Ovary (tissue), 9 donors: ENCODE results near the gene TGIF2. TPM values are rescaled to one million over a fixed set of nuclear protein-coding genes. Genes with fewer than 3 reads are reported as not detected.

Experiments
- DNase-seq, 5 donors: peaks; one replicate each; pipeline ENCODE4 v3.0.0-alpha.2; 2019 to 2020
- H3K27ac ChIP-seq, 2 donors: fragments of 200-600 bp; one replicate each; pipeline versions ENCODE4 v1.5.1 to v1.8.0; 2019 to 2022
- H3K27me3 ChIP-seq: fragments of 200-600 bp; one replicate; pipeline ENCODE4 v1.8.0; 2022
- H3K36me3 ChIP-seq: fragments of 200-600 bp; sonication (generic); one replicate; pipeline ENCODE4 v1.5.1; 2019
- H3K4me1 ChIP-seq: one replicate; pipeline ENCODE4 v1.8.1; 2013; ENCODE audit warnings: mild to moderate bottlenecking, moderate library complexity; ENCODE audit not compliant: insufficient read depth
- H3K4me3 ChIP-seq: fragments of 200-600 bp; sonication (generic); one replicate; pipeline ENCODE4 v1.5.1; 2017
- H3K9me3 ChIP-seq, 2 donors: fragments of 200-600 bp in 1 of 2; sonication (generic) in 1 of 2; one replicate each; pipeline versions ENCODE4 v1.5.1 to v1.8.1; 2013 to 2019; ENCODE audit warnings: mild to moderate bottlenecking in 1 of 2, moderate library complexity in 1 of 2
- EP300 ChIP-seq: sonication (generic); formaldehyde crosslinking; IDR thresholded peaks from one replicate; pipeline ENCODE4 v1.6.1; 2017; ENCODE audit warnings: antibody characterized with exemption
- POLR2A ChIP-seq: fragments of 450-650 bp; IDR thresholded peaks from one replicate; pipeline ENCODE4 v1.6.1; 2017; ENCODE audit warnings: antibody characterized with exemption, mild to moderate bottlenecking, moderate library complexity
- WGBS, 3 donors: extraction: QIAGEN DNeasy Blood & Tissue Kit in 1 of 3; methylation state at CpG; one replicate each; pipeline versions ENCODE4 v1.1.5 to v1.1.7; 2013 to 2017; 5-methylcytosine and 5-hydroxymethylcytosine counted together
- intact Hi-C, 4 donors: fragments of 100-400 bp; cut with DNase I; formaldehyde crosslinking; loops; one replicate each; pipeline versions ENCODE4 v1.11.0 to v1.15.1; 2022 to 2023
- polyA plus RNA-seq, 2 donors: library from polyadenylated mRNA; stranded (reverse); fragments of 200-250 nt in 1 of 2; fragments of 350-450 nt in 1 of 2; fragmentation: Illumina TruSeq in 1 of 2; extraction: RNeasy Lipid Tissue Mini Kit (QIAGEN cat#74804) in 1 of 2; gene quantifications; one replicate each; pipeline ENCODE4 v1.2.3, GENCODE V29; 2013 to 2014
- total RNA-seq, 7 donors: library from RNA; depleted of rRNA in 2 of 7; stranded (reverse); fragments of >200 nt in 2 of 7; fragmentation: NEBNext Ultra II Directional in 3 of 7; extraction: Animal tissue kit (Norgen Biotek cat#: 25700) in 3 of 7; gene quantifications; one replicate each; pipeline versions ENCODE4 v1.1.0 to v1.2.4, GENCODE V29; 2016 to 2023
- TF ChIP-seq, protein P1 (sequence below), 3 donors: fragments of 450-650 bp in 2 of 3; fragments of 200-600 bp in 1 of 3; IDR thresholded peaks; one replicate each; pipeline versions ENCODE4 v1.5.1 to v1.8.0; 2016 to 2022; ENCODE audit warnings: antibody characterized with exemption in 3 of 3, mild to moderate bottlenecking in 1 of 3
- donor health status: DM: no; HTN: no; CAD: no; lungs with moderate emphysema.
- donor health status: DM: no; HTN: no; CAD: no.
- donor health status: Bipolar disorder and iron deficiency.
- donor health status: DM: yes; HTN: yes; CAD: no.
- donor health status: DM: no; HTN: no; CAD: no.
- donor health status: DM: yes; HTN: yes; CAD: no.

Gene TGIF2
- total and polyA plus RNA-seq, 9 donors, result 12.6 to 39.2 (median 24.8) TPM

DNA sequence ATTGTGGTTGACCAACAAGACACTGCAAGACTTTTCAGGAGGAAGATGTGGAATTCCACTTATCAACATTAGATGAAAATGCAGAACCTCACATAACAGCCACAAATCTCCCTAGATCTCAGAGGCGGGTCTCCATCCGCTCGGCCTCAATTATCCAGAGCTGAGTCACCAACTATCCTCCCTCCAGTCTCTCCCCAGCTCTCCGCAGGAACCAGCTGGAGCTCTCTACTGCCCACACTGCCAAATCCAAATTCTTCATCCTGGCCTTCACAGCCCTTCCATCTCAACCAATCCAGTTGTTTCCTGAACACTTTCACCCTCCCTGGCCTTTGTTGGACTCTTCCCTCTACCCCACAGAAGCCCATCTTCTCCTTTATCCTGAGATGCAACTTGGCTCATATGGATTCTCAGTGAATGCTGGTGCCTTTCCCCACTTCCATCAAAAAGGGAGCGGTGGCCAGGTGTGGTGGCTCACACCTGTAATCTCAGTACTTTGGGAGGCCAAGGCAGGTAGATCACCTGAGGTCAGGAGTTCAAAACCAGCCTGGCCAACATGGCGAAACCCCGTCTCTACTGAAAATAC lies 3.5 kb upstream of the TGIF2 start:
- intact Hi-C loops, result no loop called here

DNA sequence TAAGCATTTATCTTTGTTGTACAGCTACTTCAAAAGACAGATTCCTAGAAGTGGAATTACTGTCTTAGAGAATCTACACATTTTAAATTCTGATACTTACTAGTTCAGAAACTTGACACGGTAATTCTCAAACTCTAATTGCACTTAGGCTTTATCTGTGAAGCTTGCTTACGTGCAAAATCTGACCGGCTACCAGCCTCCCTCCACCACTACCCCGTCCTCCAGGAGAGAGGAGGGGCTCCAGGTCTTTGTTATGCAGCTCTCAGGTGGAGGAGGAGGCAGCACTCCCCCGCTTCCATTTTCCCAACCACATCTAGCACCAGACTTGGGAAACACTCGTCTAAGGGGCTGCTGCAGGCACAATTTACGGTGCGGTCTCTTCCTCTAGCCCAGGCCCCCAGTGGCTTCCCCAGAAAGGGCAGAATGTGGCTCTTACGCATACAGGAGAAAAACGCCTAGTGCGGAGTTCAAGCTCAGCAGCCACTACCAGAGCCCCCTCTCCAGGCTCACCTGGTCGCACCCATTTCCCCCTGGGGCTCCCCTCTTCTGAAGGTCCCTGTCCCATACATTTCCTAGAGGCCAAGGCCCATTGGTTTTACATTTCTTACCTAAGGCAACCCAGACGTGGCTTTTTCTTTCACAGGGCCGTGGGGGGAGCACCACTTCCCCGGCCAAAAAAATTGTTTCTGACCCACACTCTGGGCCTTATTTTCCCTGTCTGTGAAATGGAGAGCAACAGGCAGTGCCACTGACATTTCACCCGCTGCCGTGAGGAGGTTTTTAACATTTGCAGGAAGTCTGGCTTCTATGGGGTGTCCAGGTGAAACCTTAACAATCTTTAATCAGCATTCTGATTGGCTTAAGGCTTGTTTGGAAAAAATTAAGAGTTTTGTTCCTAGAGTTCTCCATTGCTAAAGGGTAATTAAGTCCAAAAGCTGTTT lies 1.6 kb upstream of the TGIF2 start:
- Histone ChIP-seq H3K4me3 (no peak overlapping the region), H3K27me3 (no peaks in the 10 kb centered on the region), H3K9me3 (no peaks in the 10 kb centered on the region), H3K4me1 (peaks cover 9% of the 10 kb centered on the region), H3K36me3 (no peaks in the 10 kb centered on the region), H3K27ac (peak overlapping the region in 1 of 2 donors; percentile 94)
- intact Hi-C loops, result no loop called here
- TF ChIP-seq, protein P1, sequence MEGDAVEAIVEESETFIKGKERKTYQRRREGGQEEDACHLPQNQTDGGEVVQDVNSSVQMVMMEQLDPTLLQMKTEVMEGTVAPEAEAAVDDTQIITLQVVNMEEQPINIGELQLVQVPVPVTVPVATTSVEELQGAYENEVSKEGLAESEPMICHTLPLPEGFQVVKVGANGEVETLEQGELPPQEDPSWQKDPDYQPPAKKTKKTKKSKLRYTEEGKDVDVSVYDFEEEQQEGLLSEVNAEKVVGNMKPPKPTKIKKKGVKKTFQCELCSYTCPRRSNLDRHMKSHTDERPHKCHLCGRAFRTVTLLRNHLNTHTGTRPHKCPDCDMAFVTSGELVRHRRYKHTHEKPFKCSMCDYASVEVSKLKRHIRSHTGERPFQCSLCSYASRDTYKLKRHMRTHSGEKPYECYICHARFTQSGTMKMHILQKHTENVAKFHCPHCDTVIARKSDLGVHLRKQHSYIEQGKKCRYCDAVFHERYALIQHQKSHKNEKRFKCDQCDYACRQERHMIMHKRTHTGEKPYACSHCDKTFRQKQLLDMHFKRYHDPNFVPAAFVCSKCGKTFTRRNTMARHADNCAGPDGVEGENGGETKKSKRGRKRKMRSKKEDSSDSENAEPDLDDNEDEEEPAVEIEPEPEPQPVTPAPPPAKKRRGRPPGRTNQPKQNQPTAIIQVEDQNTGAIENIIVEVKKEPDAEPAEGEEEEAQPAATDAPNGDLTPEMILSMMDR (IDR thresholded peaks at IDR 0.05), result no peak
- TF ChIP-seq POLR2A (no peak), EP300 (no peak)
- WGBS, 3 donors, result 52 to 55% (median 53%) methylated on average over 17 of the region's 17 CpGs
- DNase-seq, result no peak

More for the DNA sequence above, 3.5 kb upstream of the TGIF2 start:
- Histone ChIP-seq H3K27me3 (no peaks in the 10 kb centered on the region), H3K4me1 (peaks cover 6% of the 10 kb centered on the region), H3K36me3 (no peaks in the 10 kb centered on the region), H3K27ac (no peak overlapping the region), H3K4me3 (no peak overlapping the region), H3K9me3 (no peaks in the 10 kb centered on the region)
- 50 to 62% (median 57%) methylated on average over 7 of the region's 7 CpGs for WGBS, 3 donors
- TF ChIP-seq, protein P1 (IDR thresholded peaks at IDR 0.05), result no peak
- TF ChIP-seq EP300 (no peak), POLR2A (no peak)
- no peak for DNase-seq

DNA sequence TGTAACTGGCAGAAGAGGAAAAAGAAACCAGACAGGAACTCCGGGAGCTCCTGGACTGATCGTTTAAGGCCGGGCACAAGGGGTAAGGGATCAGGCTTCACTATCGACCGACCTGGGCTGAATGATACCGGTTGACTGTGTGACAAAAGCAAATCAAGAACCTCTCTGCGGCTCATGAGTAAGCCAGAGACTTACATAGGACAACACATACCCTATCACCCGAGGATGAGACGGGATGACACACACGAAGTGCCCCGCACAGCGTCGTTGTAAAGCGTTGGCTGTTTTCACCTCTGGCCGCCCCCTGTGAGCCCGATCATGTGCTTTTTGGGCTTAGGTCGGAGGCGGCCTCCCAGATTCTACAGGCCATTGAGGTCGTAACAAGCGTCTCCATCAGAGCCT lies 695 bp upstream of the TGIF2 start:
- Histone ChIP-seq H3K27ac (peak overlapping the region; percentile 94 to 97), H3K4me1 (peaks cover 9% of the 10 kb centered on the region), H3K36me3 (no peaks in the 10 kb centered on the region), H3K27me3 (no peaks in the 10 kb centered on the region), H3K9me3 (no peaks in the 10 kb centered on the region), H3K4me3 (peak overlapping the region; percentile 72)
- TF ChIP-seq POLR2A (no peak), EP300 (no peak)
- TF ChIP-seq, protein P1 (IDR thresholded peaks at IDR 0.05), result no peak
- intact Hi-C loops, result no loop called here
- WGBS, 3 donors, result 36 to 45% (median 39%) methylated on average over 20 of the region's 20 CpGs
- peak in 1 of 5 donors; percentile 17 for DNase-seq

DNA sequence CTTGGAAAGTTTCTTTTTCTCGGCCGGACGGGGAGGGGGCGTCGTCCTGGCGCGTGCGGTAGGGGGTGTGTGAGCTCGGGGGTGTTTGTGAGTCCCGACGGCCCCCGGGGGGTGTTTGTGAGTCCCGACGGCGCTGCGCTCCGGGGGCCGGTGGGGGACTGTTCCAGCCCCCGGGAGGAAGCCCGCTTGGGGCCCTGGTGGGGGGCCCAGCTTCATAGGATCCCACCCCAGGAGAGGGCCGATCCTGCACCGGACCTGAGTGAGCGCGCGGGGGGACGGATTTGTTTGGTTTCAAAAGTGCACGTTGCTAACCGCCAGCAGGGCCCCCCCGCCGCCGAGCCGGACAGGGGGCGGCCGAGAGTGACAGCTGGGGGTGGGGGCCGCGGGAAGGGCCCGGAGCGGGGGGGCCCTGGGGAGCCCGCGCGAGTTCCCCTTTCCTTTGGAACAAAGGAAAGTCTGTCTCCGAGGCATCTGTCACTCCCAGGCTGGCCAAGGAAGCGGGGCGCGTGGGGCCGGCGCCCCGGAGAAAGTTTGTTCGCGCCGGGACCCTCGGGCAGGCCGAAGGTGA lies 485 bp downstream of the TGIF2 start:
- peaks cover 9% of the 10 kb centered on the region for H3K4me1 ChIP-seq
- TF ChIP-seq, protein P1 (IDR thresholded peaks at IDR 0.05), result peak in 1 of 3 donors; percentile 30
- no peak for TF ChIP-seq POLR2A
- DNase-seq, result peak in 3 of 5 donors; percentile 45 to 66 (median 66)
- peak overlapping the region; percentile 72 for H3K4me3 ChIP-seq
- 0 to 1% (median 1%) methylated on average over 42 to 53 of the region's 53 CpGs for WGBS, 3 donors
- no peaks in the 10 kb centered on the region for H3K9me3 ChIP-seq
- no peaks in the 10 kb centered on the region for H3K27me3 ChIP-seq
- H3K27ac ChIP-seq, result peak overlapping the region; percentile 94 to 97
- intact Hi-C loops, result no loop called here
- no peaks in the 10 kb centered on the region for H3K36me3 ChIP-seq
